PC-9 (cell line): ENCODE measurements around the gene REXO4. TPM values are rescaled to one million over a fixed set of nuclear protein-coding genes. Genes with fewer than 3 reads are reported as not detected.

ENCODE experiments used
- BruUV-seq: library from RNA; stranded (reverse); fragments of 400-500 nt; replicated peaks from 2 replicates; lab custom pipeline; 2021; lab: Mats Ljungman, UMichigan
- CTCF ChIA-PET: fragments of 300-600 bp; sonication (Branson Sonifier 250); formaldehyde crosslinking; loops from one replicate; lab custom pipeline; 2022; ENCODE audit warnings: antibody characterized with exemption; lab: Charles Lee
- POLR2A ChIA-PET: fragments of 300-600 bp; sonication (Branson Sonifier 250); formaldehyde crosslinking; loops from one replicate; lab custom pipeline; 2022; ENCODE audit warnings: antibody characterized with exemption; ENCODE audit not compliant: unreplicated experiment; lab: Charles Lee
- DNase-seq, 2 experiments: peaks; one replicate each; pipeline versions ENCODE4 v3.0.0 to v3.0.0-alpha.2; 2015 to 2022; ENCODE audit warnings: mixed read lengths in 1 of 2
- H2AFZ ChIP-seq: fragments of 200-600 bp; sonication (generic); 2 replicates; pipeline ENCODE4 v1.8.1; 2017; ENCODE audit warnings: antibody characterized with exemption
- H3F3A ChIP-seq: fragments of 200-600 bp; sonication (generic); 2 replicates; pipeline ENCODE4 v1.8.1; 2017; ENCODE audit warnings: antibody characterized with exemption, mild to moderate bottlenecking, low read depth; ENCODE audit not compliant: insufficient read depth
- H3K27ac ChIP-seq: fragments of 200-600 bp; sonication (generic); 2 replicates; pipeline ENCODE4 v1.6.1; 2016; ENCODE audit warnings: mixed run types
- H3K27me3 ChIP-seq: fragments of 200-600 bp; sonication (generic); 2 replicates; pipeline ENCODE4 v1.6.1; 2016; ENCODE audit warnings: low read depth, mixed run types; ENCODE audit not compliant: insufficient read depth
- H3K36me3 ChIP-seq: fragments of 200-600 bp; sonication (generic); 2 replicates; pipeline ENCODE4 v1.6.1; 2016; ENCODE audit warnings: low read depth, mixed run types
- H3K4me1 ChIP-seq: fragments of 200-600 bp; sonication (generic); replicated peaks from 2 replicates; pipeline ENCODE4 v1.6.1; 2016; ENCODE audit warnings: mixed run types; ENCODE audit not compliant: insufficient read depth
- H3K4me2 ChIP-seq: fragments of 200-600 bp; sonication (generic); 2 replicates; pipeline ENCODE4 v1.6.1; 2017; ENCODE audit warnings: mixed run types
- H3K4me3 ChIP-seq: fragments of 200-600 bp; sonication (generic); 2 replicates; pipeline ENCODE4 v1.6.1; 2016; ENCODE audit warnings: mixed run types
- H3K79me2 ChIP-seq: fragments of 200-600 bp; sonication (generic); 2 replicates; pipeline ENCODE4 v1.6.1; 2017; ENCODE audit warnings: low read depth, mixed run types
- H3K9me2 ChIP-seq: fragments of 200-600 bp; sonication (generic); 2 replicates; pipeline ENCODE4 v1.8.1; 2017; ENCODE audit warnings: mild to moderate bottlenecking; ENCODE audit not compliant: insufficient read depth
- H3K9me3 ChIP-seq: fragments of 200-600 bp; sonication (generic); 2 replicates; pipeline ENCODE4 v1.8.1; 2016; ENCODE audit warnings: low read depth; ENCODE audit not compliant: insufficient read depth
- H4K20me1 ChIP-seq: fragments of 200-600 bp; sonication (generic); 2 replicates; pipeline ENCODE4 v1.8.1; 2017; ENCODE audit not compliant: insufficient read depth
- EZH2 ChIP-seq: fragments of 200-600 bp; sonication (generic); IDR thresholded peaks from 2 replicates; pipeline ENCODE4 v1.8.0; 2017; ENCODE audit warnings: antibody characterized with exemption, low read depth
- intact Hi-C: fragments of 100-400 bp; cut with micrococcal nuclease; formaldehyde crosslinking; loops from one replicate; pipeline ENCODE4 v1.10.0; 2022; ENCODE audit not compliant: unreplicated experiment
- total RNA-seq: library from RNA; stranded (reverse); gene quantifications from 2 replicates; pipeline ENCODE4 v1.2.3, GENCODE V29; 2021
- TF ChIP-seq, protein P1 (sequence below): fragments of 200-600 bp; sonication (generic); conservative IDR thresholded peaks from 2 replicates; pipeline ENCODE4 v1.6.1; 2017; ENCODE audit warnings: mixed run types, antibody characterized with exemption, mild to moderate bottlenecking, moderate library complexity

The REXO4 gene
- total RNA-seq, 1 experiment from 2014 or later = 32.6 TPM

DNA sequence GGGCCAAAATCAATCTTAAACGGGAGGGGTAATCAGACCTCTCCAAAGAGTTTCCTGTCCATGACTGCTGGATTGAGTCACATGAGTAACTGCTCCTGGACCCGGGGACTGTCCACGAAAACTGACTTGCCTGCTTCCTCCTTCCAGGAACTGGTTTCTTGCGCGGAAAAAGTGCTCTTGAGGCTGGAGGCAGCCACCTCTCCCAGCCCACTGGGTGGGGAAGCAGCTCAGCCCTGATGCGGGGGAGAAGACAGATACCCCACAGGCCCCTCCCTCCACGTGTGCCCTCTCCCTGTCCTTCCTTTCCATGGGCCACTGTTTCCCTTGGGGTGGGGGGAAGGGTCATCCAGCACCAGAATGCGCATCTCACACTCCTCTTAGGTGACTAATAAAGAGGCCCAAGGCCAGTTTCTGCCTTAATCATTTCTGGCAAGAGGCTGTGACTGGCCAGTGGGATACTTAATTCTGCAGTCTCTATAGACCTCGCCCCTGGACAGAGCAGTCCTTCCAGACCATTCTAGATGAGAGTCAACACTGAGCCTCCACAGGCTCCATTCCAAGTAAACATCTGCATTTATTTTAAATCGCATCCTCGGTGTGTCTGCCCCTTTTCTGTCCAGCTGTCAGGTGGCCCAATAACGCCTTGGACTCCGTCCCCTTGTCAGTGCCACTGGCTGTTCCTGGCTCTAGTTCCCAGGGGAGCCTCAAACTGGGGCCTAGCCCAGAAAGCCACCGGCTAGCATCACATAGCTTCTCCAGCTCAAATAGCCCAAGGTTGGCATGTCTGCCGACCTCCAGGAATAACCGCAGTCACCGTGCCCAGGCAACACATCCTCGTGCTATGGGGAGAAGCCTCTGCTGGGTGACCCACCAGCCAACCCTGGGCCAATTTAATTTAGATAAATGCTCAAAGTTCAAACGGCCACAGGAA is 12.0 kb downstream of the REXO4 start:
- intact Hi-C loops = loop anchor here (2.0 kb wide), 2 partner anchors 49 to 381 kb away; partner anchors contain the start of genes SURF1 and SURF2
- Histone ChIP-seq H3K27ac (no peak overlapping the region), H3K9me3 (no peaks in the 10 kb centered on the region), H4K20me1 (peaks cover 17% of the 10 kb centered on the region), H3K4me1 (no peaks in the 10 kb centered on the region), H3K27me3 (no peaks in the 10 kb centered on the region), H3K9me2 (no peaks in the 10 kb centered on the region), H3K4me2 (no peak overlapping the region), H3K4me3 (no peak overlapping the region), H3F3A (no peaks in the 10 kb centered on the region; the same call in 1 of the 2 replicates), H3K36me3 (peaks cover 5% of the 10 kb centered on the region; the same call in 1 of the 2 replicates), H2AFZ (no peak overlapping the region), H3K79me2 (no peaks in the 10 kb centered on the region)
- DNase-seq = no peak
- TF ChIP-seq EZH2 = no peak
- TF ChIP-seq, protein P1, sequence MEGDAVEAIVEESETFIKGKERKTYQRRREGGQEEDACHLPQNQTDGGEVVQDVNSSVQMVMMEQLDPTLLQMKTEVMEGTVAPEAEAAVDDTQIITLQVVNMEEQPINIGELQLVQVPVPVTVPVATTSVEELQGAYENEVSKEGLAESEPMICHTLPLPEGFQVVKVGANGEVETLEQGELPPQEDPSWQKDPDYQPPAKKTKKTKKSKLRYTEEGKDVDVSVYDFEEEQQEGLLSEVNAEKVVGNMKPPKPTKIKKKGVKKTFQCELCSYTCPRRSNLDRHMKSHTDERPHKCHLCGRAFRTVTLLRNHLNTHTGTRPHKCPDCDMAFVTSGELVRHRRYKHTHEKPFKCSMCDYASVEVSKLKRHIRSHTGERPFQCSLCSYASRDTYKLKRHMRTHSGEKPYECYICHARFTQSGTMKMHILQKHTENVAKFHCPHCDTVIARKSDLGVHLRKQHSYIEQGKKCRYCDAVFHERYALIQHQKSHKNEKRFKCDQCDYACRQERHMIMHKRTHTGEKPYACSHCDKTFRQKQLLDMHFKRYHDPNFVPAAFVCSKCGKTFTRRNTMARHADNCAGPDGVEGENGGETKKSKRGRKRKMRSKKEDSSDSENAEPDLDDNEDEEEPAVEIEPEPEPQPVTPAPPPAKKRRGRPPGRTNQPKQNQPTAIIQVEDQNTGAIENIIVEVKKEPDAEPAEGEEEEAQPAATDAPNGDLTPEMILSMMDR = no peak
- POLR2A ChIA-PET = no interaction called here
- no TSS peak for BruUV-seq
- CTCF ChIA-PET = interaction anchor here (1.0 kb wide), 1 partner anchor 75 kb away, joined by 5 read pairs; no protein-coding TSS in a partner anchor

GRCh38 chr9:133404454-133405002 is 13.3 kb downstream of the REXO4 start:
- Histone ChIP-seq H3K27ac (no peak overlapping the region), H3K4me3 (no peak overlapping the region), H3K9me2 (no peaks in the 10 kb centered on the region), H2AFZ (no peak overlapping the region), H4K20me1 (peaks cover 17% of the 10 kb centered on the region), H3K27me3 (no peaks in the 10 kb centered on the region), H3K79me2 (no peaks in the 10 kb centered on the region), H3F3A (no peaks in the 10 kb centered on the region; the same call in 1 of the 2 replicates), H3K4me2 (no peak overlapping the region), H3K4me1 (no peaks in the 10 kb centered on the region), H3K36me3 (peaks cover 5% of the 10 kb centered on the region; the same call in 1 of the 2 replicates), H3K9me3 (no peaks in the 10 kb centered on the region)
- TF ChIP-seq EZH2 = no peak
- TF ChIP-seq, protein P1 = no peak
- no TSS peak for BruUV-seq
- ChIA-PET POLR2A (no interaction called here), CTCF (interaction anchor here (0.7 to 1.0 kb wide), 2 partner anchors 76 to 128 kb away, joined by 4 to 5 read pairs; no protein-coding TSS in a partner anchor)
- DNase-seq = no peak
- intact Hi-C loops = loop anchor here (1.0 to 5.0 kb wide), 4 partner anchors 48 to 380 kb away; partner anchors contain the start of genes SURF1, SURF2 and SURF6

GRCh38 chr9:133403766-133404453 is 13.9 kb downstream of the REXO4 start:
- Histone ChIP-seq H3K9me3 (no peaks in the 10 kb centered on the region), H3K9me2 (no peaks in the 10 kb centered on the region), H3K27ac (no peak overlapping the region), H2AFZ (no peak overlapping the region), H3K36me3 (peaks cover 5% of the 10 kb centered on the region; the same call in 1 of the 2 replicates), H3K4me1 (no peaks in the 10 kb centered on the region), H3K4me3 (no peak overlapping the region), H3K4me2 (no peak overlapping the region), H4K20me1 (peaks cover 17% of the 10 kb centered on the region), H3K27me3 (no peaks in the 10 kb centered on the region), H3F3A (no peaks in the 10 kb centered on the region; the same call in 1 of the 2 replicates), H3K79me2 (no peaks in the 10 kb centered on the region)
- DNase-seq = peak; percentile 61 to 80
- no TSS peak for BruUV-seq
- TF ChIP-seq, protein P1 = peak; percentile 81
- TF ChIP-seq EZH2 = no peak
- ChIA-PET CTCF (interaction anchor here (0.6 to 0.7 kb wide), 2 partner anchors 57 to 128 kb away, joined by 3 to 4 read pairs; no protein-coding TSS in a partner anchor), POLR2A (interaction anchor here (0.6 kb wide), 1 partner anchor 1012 kb away, joined by 3 read pairs; no protein-coding TSS in a partner anchor)
- intact Hi-C loops = loop anchor here (1.0 to 5.0 kb wide), 4 partner anchors 47 to 379 kb away; partner anchors contain the start of genes SURF1, SURF2 and SURF6
